Panc1 (cell line): ENCODE measurements around the gene MAPK14. TPM values are rescaled to one million over a fixed set of nuclear protein-coding genes. Genes with fewer than 3 reads are reported as not detected.

Experiments
- ATAC-seq: fragments of 200-7000 bp; cut with Tn5 transposase; 2 replicates; pipeline ENCODE4 v1.9.1; 2020; ENCODE audit warnings: mild to moderate bottlenecking, moderate library complexity
- BruUV-seq: library from RNA; stranded (reverse); fragments of 400-500 nt; replicated peaks from 2 replicates; lab custom pipeline; 2021; lab: Mats Ljungman, UMichigan
- CTCF ChIA-PET: fragments of 300-600 bp; sonication (Branson Sonifier 250); formaldehyde crosslinking; loops from one replicate; lab custom pipeline; 2022; ENCODE audit warnings: antibody characterized with exemption; lab: Charles Lee
- POLR2A ChIA-PET: fragments of 300-600 bp; sonication (Branson Sonifier 250); formaldehyde crosslinking; loops from one replicate; lab custom pipeline; 2022; ENCODE audit warnings: antibody characterized with exemption; lab: Charles Lee
- DNase-seq: peaks from one replicate; pipeline ENCODE4 v3.0.0-alpha.2; 2010; ENCODE audit warnings: low read depth, low spot score
- H3K27ac ChIP-seq: 2 replicates; pipeline ENCODE4 v1.5.1; 2011; ENCODE audit warnings: mild to moderate bottlenecking, low read length, inconsistent platforms
- H3K27me3 ChIP-seq: fragments of 200-500 bp; sonication (Bioruptor generic); 2 replicates; pipeline ENCODE4 v1.6.0; 2014; ENCODE audit warnings: low read length, inconsistent platforms; ENCODE audit not compliant: control insufficient read depth, insufficient read depth
- H3K36me3 ChIP-seq: fragments of 200-500 bp; sonication (Bioruptor generic); 2 replicates; pipeline ENCODE4 v1.5.1; 2014; ENCODE audit warnings: inconsistent platforms, mild to moderate bottlenecking, low read length, moderate library complexity; ENCODE audit not compliant: control insufficient read depth, insufficient read depth
- H3K4me1 ChIP-seq: 2 replicates; pipeline ENCODE4 v1.5.1; 2011; ENCODE audit warnings: inconsistent platforms, mild to moderate bottlenecking, low read length, moderate library complexity; ENCODE audit not compliant: control insufficient read depth, insufficient read depth
- H3K4me3 ChIP-seq, 2 experiments: 2 replicates each; pipeline ENCODE4 v1.5.1; 2011 to 2012; ENCODE audit warnings: low read depth in 2 of 2, low read length in 2 of 2, mild to moderate bottlenecking in 2 of 2, inconsistent platforms in 1 of 2, moderate library complexity in 1 of 2
- H3K9me3 ChIP-seq: fragments of 200-500 bp; sonication (Bioruptor generic); 2 replicates; pipeline ENCODE4 v1.5.1; 2014; ENCODE audit warnings: low read depth, mild to moderate bottlenecking, inconsistent platforms, low read length, moderate library complexity; ENCODE audit not compliant: control insufficient read depth, insufficient read depth
- CTCF ChIP-seq: fragments of 450-650 bp; IDR thresholded peaks from 2 replicates; pipeline ENCODE4 v1.5.1; 2017; ENCODE audit warnings: mild to moderate bottlenecking
- POLR2AphosphoS5 ChIP-seq: IDR thresholded peaks from 2 replicates; pipeline ENCODE4 v1.6.1; 2012; ENCODE audit warnings: mild to moderate bottlenecking, low read depth, low read length, moderate library complexity
- REST ChIP-seq, 2 experiments: IDR thresholded peaks; 2 replicates each; pipeline ENCODE4 v1.6.1; 2011 to 2012; ENCODE audit warnings: low read depth in 2 of 2, control low read depth in 1 of 2, low read length in 1 of 2, mild to moderate bottlenecking in 1 of 2, moderate library complexity in 1 of 2; ENCODE audit not compliant: insufficient read depth in 1 of 2
- SIN3A ChIP-seq: IDR thresholded peaks from 2 replicates; pipeline ENCODE4 v1.6.1; 2012; ENCODE audit warnings: low read depth, mild to moderate bottlenecking, low read length, moderate library complexity, borderline replicate concordance; ENCODE audit not compliant: insufficient read depth
- TCF7L2 ChIP-seq: IDR thresholded peaks from 2 replicates; pipeline ENCODE4 v1.6.1; 2011; ENCODE audit warnings: mild to moderate bottlenecking, low read depth, low read length, inconsistent platforms
- in situ Hi-C: cut with HindIII; loops from 2 replicates; pipeline ENCODE4 v1.10.0; 2016; ENCODE audit warnings: low sequenced_read_pairs, low pct_unique_long_range_greater_than_20kb
- intact Hi-C: fragments of 100-400 bp; cut with micrococcal nuclease; formaldehyde crosslinking; loops from one replicate; pipeline ENCODE4 v1.10.0; 2022; ENCODE audit not compliant: unreplicated experiment
- total RNA-seq: library from RNA; stranded (reverse); gene quantifications from one replicate; pipeline ENCODE4 v1.2.1, GENCODE V29; 2021; ENCODE audit not compliant: unreplicated experiment

MAPK14 gene
- total RNA-seq, 1 experiment from 2014 or later, result 42.3 TPM

- DNase-seq, result no peak
- ChIA-PET POLR2A (no interaction called here), CTCF (no interaction called here)
- in situ Hi-C loops (no loop called here), intact Hi-C loops (no loop called here)
- H3K27me3 ChIP-seq, result no peaks in the 10 kb centered on the region
- no peaks in the 10 kb centered on the region for H3K4me1 ChIP-seq
- BruUV-seq, result no TSS peak
- no peak for TF ChIP-seq CTCF
- no peak for TF ChIP-seq SIN3A
- TF ChIP-seq REST (IDR thresholded peaks at IDR 0.05; ENCODE audit: insufficient read depth in 1 of 2, low read depth in 2 of 2, low read length in 1 of 2), result no peak
- TF ChIP-seq POLR2AphosphoS5, result no peak
- no peak for TF ChIP-seq TCF7L2
- no peak overlapping the region for H3K27ac ChIP-seq
- H3K36me3 ChIP-seq, result no peaks in the 10 kb centered on the region
- no peak for ATAC-seq
- no peak overlapping the region for H3K4me3 ChIP-seq
- no peaks in the 10 kb centered on the region for H3K9me3 ChIP-seq
Measured at GRCh38 chr6:36015666-36016065, 11.9 kb upstream of the MAPK14 start.

GRCh38 chr6:36018339-36018738 is 9.3 kb upstream of the MAPK14 start:
- in situ Hi-C loops, result no loop called here
- BruUV-seq, result no TSS peak
- H3K4me3 ChIP-seq, result no peak overlapping the region

More at GRCh38 chr6:36018339-36018738, 9.3 kb upstream of the MAPK14 start:
- Histone ChIP-seq H3K27me3 (no peaks in the 10 kb centered on the region), H3K36me3 (no peaks in the 10 kb centered on the region), H3K4me1 (no peaks in the 10 kb centered on the region), H3K27ac (no peak overlapping the region), H3K9me3 (no peaks in the 10 kb centered on the region)
- TF ChIP-seq POLR2AphosphoS5, result no peak
- TF ChIP-seq CTCF, result no peak
- no peak for TF ChIP-seq REST (IDR thresholded peaks at IDR 0.05; ENCODE audit: insufficient read depth in 1 of 2, low read depth in 2 of 2, low read length in 1 of 2)
- TF ChIP-seq TCF7L2, result no peak
- TF ChIP-seq SIN3A, result no peak
- DNase-seq (no peak), ATAC-seq (no peak)
- ChIA-PET POLR2A (no interaction called here), CTCF (no interaction called here)
- intact Hi-C loops, result no loop called here
